Suppressor macrophage (primary cell): ENCODE measurements around the gene NCBP3.
A peak's percentile ranks its signal among the peaks of the same experiment; 100 is the strongest.
"Not testable (repeated sequence)": the region's sequence is repeated elsewhere in the genome, so short reads cannot be mapped to it uniquely, and the experiment has no call there.

Source experiments
- DNase-seq, 4 experiments: peaks; one replicate each; pipeline ENCODE4 v3.0.0-alpha.2; 2020 to 2022

Gene NCBP3

DNA sequence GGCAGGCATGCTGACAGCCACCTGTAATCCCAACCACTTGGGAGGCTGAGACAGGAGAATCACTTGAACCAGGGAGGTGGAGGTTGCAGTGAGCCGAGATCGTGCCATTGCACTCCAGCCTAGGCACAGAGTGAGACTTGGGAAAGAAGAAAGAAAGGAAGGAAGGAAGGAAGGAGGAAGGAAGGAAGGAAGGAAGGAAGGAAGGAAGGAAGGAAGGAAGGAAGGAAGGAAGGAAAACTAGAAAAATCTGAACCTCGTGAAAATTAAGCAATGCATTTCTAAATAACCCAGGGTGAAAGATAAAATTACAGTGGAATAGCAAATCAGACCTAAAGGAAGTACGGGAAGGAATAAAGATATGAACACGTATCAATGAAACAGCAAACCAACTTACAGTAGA is 60.7 kb downstream of the NCBP3 start:
- DNase-seq = not testable (repeated sequence)

DNA sequence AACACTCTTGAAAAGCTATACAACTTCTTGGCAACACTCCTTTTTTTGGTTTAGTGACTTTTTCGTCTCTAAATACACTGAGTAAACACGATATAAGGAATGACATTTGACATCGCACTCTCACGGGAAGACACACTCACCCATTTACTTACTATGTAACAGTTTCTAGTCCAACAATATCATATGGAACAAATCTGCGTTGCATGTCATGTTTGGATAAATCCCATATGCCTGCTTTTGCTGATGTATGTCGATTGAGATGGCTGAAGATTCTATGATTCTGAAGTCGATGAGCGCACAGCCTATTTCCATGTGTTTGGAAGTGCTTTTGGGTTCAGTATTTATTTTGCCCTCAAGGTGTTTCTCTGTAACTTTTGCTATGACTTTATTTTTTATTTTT is 63.3 kb downstream of the NCBP3 start:
- DNase-seq = no peak

DNA sequence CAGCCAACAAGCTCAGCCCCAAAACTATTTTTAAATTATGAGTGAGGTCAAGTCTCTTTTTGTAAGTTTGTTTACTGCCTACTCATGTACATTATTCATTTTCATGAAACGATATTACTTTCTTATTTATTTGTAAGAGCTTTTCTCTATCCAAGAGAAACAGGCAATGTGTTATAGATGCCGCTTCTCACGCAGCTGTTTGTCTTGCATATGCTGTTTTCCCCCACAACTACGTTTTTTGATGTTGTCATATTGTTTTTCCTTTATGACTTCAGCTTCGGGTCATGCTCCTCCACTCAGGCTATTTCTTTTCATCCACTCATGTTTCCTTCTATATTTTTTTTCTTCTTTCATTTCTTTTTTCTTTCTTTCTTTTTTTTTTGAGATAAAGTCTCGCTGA is 65.1 kb downstream of the NCBP3 start:
- no peak for DNase-seq

DNA sequence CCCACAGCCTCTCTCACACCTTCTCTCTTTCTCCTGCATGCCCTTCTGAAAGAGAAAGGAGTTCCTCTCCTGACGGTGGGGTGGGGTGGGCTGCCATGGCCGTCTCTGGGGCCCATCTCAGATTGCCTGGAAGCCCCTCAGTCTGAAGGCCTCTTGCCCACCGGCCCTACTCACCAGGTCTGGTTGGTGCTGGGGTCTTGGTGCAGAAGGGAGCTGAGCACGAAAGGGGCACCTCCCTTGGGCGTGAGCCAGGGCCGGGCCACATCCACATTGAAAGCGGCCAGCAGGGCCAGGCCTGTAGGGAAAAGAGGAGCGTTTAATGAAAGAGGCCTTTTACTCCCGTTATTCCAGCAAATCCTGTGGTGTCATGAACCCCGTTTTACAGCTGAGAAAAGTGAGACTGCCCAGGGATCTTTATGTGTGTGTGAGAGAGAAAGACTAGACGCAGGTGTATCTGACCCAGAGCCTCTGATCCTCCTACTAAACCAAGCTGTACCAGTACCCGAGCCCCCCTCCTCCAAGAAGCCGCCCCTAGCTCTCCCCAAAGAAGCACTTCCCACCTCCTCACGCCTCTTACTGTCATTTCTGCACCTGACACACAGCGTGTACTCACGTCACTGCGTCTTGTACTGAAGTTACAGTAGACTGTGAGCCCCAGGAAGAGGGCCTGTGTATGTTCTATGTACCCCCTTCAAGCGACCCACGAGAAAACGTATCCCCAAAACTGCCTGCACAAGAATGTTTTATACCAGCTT is 68.5 kb downstream of the NCBP3 start:
- DNase-seq = no peak

DNA sequence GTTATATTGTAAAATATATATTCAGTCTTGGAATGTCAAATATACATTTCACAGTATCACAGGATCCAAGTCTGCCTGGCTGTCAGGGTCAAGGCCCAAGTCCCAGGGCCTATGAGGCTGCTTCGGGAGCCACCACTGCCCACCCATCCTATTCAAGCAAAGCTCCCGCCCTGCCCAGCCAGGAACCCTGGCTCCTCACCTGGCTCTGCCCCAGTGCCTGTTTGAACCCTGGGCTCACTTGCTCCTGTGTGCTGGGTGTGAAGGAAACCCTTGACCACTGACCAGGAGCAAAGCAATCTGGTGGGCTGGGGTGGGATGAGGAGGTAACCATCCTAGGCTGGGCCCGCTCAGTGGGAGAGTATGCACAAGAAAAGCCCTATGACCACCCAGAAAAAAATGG is 72.1 kb downstream of the NCBP3 start:
- no peak for DNase-seq

DNA sequence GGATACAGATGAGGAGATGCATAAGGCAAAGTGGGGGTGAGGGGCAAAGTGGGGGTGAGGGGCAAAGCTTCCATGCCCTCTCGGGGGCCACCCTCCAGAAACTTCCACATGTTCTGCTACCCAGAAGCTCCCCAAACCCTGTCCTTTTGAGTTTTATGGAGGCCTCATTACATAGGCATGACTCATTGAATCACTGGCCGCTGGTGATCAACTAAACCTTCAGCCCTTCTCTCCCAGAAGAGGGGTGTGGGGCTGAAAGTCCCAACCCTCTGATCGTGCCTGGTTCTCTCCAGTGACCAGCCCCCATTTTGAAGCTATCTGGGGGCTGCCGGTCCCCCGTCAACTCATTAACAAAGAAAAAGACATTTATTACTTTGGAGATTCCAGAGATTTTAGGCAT is 72.5 kb downstream of the NCBP3 start:
- peak in 1 of 4 experiments; percentile 19 for DNase-seq

DNA sequence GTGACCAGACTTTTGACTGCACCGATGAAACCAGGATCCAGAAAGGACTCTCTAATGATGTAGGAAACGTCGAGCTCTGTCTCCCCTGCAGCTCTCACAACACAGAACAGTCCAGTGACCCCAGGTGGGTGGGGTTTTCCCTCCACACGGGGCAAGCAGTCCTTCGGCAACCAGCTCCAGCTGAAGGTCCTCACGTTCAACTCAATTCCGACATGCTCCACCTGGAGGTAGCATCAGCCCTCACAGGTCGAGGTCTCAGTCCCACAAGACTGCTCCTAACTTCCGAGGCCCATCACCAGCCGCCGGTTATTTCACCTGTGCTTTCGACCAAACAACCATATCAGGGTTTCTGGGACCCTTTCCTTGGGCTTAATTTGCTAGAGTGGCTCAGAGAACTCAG is 73.3 kb downstream of the NCBP3 start:
- DNase-seq = no peak

DNA sequence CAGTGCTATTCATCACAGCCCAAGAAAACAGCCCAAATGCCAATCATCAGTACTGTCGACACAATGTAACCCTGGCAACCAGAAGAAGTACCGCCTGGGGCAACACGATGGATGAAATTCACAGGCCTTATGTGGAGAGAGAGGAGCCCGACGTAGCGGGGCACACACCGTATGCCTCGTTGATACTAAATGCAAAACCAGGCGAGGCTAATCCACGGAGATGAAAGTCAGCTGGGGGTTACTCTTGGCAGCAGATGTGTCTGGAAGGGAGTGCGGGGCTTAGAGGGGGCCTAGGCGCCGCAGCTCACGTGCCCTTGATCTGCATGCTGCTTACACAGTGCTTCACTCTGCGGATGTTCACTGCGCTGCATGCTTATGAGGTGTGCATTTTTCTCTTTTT is 74.9 kb downstream of the NCBP3 start:
- DNase-seq = peak in 2 of 4 experiments; percentile 14 to 20

DNA sequence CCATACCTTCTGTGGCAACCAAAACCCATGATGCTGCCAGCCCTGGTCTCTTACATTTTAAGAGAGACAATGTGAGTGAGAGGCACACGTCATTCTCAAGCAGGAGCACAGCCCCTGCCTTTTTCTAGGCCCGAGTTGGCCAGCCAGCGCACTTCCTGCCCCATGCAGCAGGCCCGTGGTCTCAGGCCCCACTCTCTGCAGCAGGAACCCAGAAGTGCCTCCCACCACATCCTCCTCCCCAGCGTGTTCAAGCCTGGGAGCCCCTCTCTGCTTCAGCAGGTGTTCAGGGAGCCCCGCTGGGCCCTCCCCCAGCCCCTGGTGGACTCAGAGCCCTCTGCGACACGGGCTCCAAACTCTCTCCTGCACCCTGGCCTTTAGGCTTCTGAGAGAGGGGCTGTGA is 75.6 kb downstream of the NCBP3 start:
- peak; percentile 62 to 79 (median 71) for DNase-seq

DNA sequence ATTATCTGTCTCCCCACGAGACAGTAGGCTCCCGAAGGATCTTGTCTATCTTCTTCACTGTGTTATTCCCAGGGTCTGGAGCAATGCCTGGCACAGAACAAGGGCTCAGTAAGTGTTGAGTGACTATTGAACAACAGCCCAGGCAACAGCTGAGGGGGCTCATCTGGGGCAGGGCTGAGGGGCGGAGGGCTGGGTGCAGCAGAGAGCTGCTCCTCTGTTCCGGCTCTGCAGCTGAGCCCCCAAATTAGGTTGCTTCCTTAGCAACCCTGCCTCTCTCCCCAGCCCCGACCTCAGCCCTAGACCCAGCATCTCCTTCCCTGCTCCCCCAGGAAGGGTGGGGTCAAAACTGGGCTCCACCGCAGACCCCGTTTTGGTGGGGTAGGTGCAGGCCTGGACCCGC is 77.3 kb downstream of the NCBP3 start:
- DNase-seq = no peak

DNA sequence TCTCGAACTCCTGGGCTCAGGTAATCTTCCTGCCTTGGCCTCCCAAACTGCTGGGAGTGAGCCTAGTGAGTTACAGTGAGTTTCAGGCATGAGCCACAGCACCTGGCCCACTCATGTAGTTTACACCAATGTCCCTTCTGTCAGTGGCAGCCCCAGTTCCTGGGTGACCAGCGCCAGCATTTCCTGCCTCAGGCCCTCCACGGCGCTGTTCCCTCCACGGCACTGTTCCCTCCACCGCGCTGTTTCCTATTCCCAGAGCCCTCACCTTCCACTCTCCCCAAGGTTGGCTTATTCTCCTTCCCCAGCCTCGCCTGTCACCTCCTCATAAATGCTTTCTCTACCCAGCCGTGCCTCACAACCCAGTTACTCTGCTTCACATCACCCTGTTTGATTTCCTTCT is 77.7 kb downstream of the NCBP3 start:
- DNase-seq = no peak

DNA sequence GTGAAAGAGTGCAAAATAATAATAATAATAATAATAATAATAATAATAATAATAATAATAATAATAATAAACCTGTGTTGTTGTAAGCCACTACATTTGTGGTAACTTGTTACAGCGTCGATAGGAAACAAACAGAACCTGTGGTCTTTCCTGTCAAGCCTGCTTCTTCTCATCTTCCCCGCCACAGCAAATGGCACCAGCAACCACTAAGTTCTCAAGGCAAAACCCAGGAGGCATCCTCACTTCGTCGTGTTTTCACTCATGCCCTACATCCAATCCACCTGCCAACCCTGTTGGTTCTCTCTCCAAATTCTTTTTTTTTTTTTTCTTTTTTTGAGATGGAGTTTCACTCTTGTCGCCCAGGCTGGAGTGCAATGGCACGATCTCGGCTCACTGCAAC is 79.3 kb downstream of the NCBP3 start:
- DNase-seq = no peak

DNA sequence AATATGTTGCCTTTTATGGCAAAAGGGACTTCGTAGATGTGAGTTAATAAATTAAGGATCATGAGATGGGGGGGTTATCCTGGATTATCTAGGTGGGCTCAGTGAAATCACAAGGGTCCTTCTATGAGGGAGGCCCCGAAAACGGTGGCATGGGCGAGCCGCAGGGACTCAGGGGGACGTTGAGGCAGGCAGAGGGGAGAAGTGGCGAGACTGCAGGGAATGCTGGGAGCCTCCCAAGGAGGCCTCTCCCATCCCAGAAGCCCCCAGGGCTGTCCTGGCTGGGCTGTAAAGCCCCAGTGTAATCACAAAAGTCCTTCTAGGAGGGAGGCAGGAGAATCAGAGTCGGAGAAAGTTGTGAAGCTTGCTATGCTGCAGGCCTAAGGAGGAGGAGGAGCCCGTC is 80.1 kb downstream of the NCBP3 start:
- DNase-seq = no peak

DNA sequence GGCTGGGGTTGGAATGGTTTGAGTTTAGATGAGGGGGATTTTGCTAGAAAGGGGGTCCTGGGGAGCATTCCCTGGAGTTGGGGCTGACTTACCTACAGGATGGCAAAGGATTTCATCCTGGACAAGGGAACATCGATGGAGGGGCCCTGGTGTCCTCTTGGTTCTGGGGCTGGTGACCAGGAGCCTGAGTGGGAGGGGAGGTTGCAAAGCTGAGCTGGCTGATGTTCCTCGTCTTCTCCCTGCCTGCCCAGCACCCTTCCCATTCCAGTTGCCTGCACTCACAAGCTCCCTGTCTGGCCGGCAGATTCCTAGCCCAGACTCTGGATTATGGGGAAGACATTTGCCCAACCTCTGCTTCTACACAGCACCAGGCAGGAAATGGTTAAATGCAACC is 82.3 kb downstream of the NCBP3 start:
- peak; percentile 8 to 72 (median 49) for DNase-seq

DNA sequence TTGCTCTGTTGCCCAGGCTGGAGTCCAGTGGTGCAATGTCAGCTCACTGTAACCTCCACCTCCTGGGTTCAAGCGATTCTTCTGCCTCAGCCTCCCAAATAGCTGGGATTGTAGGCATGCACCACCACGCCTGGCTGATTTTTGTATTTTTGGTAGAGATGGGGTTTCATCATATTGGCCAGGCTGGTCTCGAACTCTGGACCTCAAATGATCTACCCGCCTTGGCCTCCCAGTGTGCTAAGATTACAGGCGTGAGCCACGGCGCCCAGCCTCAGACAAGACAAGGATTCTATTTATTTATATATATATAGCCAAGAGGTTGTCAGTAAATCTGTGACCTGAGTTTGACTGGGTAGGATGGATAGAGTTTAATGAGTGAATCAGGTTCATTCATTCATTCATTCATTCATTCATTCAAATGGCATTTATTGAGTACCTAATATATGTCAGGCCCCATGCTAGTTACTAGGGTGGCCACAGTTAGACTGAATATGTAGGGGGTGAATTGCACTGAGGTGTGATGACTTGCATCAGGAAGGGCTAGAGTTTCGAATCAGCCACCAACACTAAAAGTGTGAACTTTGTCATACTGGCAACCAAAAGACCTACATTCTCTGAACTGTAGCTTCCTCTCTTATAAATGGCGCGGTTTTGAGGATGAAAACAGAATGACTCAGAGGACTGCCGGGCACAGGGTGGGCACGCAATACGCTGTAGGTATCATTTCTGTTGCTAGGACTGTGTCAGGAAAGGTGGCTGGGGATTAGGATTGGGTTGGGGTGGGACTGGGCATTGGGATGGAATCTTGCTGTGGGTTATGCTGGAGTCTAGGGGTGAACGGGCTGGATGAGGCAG is 82.9 kb downstream of the NCBP3 start:
- peak; percentile 49 to 75 (median 68) for DNase-seq

DNA sequence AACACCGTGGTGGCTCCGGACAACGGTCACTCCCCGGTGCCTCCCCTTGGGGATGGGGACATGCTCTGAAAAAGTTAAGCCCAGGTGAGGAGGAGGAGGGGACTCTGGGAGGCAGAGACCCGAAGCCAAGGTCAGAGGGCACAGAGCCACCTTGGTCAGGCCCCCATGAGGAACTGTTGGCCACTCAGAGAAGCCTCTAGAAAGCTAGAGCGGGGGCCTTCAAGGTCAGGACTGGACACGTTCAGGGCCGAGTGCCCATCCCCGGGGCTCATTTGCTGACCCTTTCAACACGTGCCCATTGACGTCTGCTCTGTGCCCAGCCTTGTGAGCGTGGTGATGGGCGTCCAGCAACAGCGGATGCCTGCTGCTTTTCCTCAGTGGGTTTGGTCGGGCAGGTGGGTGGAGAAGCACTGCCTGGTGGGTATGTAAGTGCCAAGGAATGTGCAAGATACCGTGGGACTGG is 84.1 kb downstream of the NCBP3 start:
- DNase-seq = no peak

DNA sequence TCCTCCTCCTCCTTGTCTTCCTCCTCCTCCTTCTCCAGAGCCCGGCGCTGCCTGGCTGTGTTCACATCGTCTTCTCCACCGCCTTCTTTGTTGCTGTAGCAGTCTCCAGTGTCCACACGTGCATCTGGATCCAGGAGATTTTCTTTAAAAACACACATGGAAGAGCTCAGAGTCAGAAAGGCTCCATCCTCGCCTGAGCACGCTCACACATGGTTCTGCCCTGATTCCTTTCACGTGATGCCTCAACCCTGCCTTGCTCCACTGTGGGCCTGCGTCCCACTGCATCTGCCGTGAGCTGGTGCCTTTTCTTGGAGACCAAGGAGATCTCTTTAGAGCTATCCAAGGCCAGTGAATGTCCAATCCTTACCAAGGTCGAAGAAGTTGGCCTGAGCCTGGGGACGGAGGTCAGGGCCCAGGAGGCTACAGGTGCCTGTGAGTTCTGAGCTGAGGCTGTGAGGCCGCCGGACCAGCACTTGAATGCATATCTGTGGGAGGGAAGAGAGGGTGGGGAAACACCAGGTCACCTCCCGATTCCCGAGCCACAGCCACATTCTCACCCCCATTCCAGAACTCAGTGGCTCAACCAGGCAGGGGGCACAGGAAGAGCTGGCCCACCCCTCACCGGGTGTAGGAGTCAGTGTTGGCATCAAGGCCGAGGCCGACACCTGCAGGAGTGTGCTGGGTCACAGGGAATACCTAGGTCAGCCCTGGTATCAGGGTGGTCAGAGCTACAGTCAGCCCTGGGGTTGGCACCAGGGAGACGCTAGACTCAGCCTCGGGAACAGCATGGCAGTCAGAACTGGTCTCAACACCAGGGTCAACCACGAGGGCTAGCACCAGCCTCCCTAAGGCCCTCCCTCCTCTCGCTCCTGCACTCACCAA is 84.8 kb downstream of the NCBP3 start:
- DNase-seq = no peak

DNA sequence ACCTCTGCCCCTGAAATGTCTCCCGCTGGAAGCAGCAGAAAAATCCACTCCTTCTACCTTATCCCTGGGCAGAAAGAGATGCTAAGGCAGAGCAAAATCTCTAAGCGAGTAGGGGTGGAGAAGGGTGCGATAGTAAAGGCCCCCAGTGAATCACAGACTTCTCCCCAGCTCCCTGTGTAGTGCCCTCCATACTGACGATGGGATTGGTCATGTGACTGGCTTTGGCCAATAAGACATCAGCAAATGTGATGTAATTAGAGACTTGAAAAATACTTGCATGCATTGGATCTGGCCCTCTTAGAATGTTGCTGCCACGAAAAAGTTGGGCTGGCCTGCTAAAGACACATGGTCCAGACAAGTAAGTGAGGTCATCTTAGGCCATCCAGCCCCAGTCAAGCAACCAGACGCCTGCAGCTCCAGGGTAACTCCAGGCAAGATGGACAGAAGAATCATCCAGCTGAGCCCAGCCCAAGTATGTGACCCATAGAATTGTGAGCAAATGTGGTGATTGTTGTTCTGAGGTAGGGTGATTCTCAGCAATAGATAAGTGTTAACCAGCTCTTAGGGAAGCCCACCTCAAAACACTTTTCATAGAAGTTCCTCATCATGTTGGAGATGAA is 86.3 kb downstream of the NCBP3 start:
- DNase-seq = no peak

DNA sequence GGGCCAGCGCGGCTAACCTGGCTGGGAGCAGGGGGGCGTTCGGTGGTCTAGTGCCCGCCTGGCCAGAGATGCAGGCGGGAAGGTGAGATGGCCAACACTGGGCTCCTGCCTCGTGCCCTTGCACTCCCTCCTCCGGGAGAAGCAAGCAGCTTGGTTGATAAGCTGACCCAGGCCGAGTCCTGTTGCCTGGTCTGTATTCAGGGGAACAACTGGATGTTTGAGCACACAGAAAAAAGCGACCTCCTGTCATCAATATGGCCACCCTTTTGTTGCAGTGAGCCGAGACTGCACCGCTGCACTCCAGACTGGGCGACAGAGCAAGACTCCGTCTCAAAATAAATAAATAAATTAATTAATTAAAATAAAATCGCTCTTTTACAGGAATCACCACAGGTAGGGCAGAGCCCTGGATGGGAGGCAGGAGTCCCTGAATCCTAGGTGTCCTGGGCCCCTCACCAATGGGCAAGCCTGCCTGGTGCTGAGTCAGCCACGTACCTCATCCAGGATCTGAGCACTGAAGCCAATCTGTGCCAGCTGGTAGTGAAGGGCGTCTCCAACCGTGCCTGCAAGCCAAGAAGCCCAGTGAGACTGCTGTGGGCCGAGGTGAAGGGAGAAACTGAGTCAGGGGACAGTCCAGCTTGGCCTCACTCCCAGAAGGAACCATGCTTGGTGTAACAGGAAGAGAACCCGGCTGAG is 90.6 kb downstream of the NCBP3 start:
- DNase-seq = no peak

DNA sequence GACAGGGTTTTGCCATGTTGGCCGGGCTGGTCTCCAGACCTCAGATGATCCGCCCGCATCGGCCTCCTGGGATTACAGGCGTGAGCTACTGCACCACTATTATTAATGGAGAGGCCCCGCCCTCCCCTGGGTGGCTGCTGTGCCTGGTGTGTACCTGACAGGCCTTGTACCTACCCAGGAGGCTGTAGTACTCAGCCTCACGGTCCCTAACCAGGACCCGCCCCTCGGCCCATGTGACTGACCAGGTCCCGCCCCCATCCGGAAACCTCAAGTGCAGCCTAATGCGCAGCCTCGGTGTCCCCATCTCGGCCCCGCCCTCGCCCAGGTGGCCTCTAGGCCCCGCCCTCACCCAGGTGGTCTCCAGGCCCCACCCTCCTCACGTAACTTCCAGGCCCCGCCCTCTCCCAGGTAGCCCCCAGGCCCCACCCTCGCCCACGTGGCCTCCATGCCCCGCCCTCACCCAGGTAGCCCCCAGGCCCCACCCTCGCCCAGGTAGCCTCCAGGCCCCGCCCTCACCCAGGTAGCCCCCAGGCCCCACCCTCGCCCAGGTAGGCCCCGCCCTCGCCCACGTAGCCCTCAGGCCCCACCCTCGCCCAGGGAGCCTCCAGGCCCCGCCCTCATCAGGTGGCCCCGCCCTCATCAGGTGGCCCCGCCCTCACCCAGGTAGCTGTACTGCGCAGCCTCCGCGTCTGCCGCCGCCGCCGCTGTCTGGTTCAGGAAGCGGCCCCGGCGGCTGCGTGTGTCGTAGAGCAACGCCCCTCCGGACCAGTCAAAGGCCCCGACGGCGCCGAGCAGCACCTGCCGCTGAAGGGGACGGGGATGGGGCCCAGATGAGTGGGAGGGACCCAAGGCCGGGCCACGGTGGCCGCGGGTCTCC is 91.3 kb downstream of the NCBP3 start:
- DNase-seq = peak in 1 of 4 experiments; percentile 55

DNA sequence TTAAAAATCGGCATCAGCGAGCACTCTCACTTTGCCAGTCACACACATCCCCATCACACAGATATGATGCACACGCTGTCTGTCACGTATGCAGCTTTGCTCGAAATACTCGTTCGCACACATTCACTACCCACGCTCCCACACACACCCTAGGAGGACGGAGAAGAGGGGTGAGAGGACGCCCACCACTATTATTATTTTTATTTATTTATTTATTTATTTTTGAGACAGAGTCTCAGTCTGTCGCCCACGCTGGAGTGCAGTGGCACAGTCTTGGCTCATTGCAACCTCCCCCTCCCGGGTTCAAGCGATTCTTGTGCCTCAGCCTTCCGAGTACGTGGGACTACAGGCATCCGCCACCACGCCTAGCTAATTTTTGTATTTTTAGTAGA is 92.0 kb downstream of the NCBP3 start:
- no peak for DNase-seq
